ENCODE data around the gene LIN9. TPM values are rescaled to one million over a fixed set of nuclear protein-coding genes. Genes with fewer than 3 reads are reported as not detected.
"Not testable (repeated sequence)": the region's sequence is repeated elsewhere in the genome, so short reads cannot be mapped to it uniquely, and the experiment has no call there.

LIN9 gene
- total RNA-seq, 2 donors from 2014 or later = 6.6 to 10.9 TPM

- Mint-ChIP-seq H3K9me3 (no peaks in the 10 kb centered on the region), H3K4me3 (no peak overlapping the region), H3K36me3 (no peaks in the 10 kb centered on the region), H3K27me3 (no peaks in the 10 kb centered on the region), H3K4me1 (ENCODE audit: low read depth in 2 of 2) (no peaks in the 10 kb centered on the region), H3K27ac (no peak overlapping the region)
- no peak for DNase-seq (ENCODE audit: low spot score)
- ATAC-seq = no peak
These were observed 32.0 kb downstream of the LIN9 start for GRCh38 chr1:226276987-226277386.

- Mint-ChIP-seq H3K9me3 (no peaks in the 10 kb centered on the region), H3K27me3 (no peaks in the 10 kb centered on the region), H3K36me3 (no peaks in the 10 kb centered on the region), H3K27ac (no peak overlapping the region), H3K4me1 (ENCODE audit: low read depth in 2 of 2) (no peaks in the 10 kb centered on the region), H3K4me3 (no peak overlapping the region)
- DNase-seq (ENCODE audit: low spot score) = no peak
- ATAC-seq = no peak
These were observed 32.8 kb downstream of the LIN9 start for GRCh38 chr1:226276077-226276682.

GRCh38 chr1:226274138-226274537 is 34.8 kb downstream of the LIN9 start:
- no peaks in the 10 kb centered on the region for H3K9me3 Mint-ChIP-seq
- H3K36me3 Mint-ChIP-seq = no peaks in the 10 kb centered on the region
- H3K27me3 Mint-ChIP-seq = no peaks in the 10 kb centered on the region
- H3K4me3 Mint-ChIP-seq = no peak overlapping the region
- ATAC-seq (no peak), DNase-seq (ENCODE audit: low spot score) (no peak)
- no peak overlapping the region for H3K27ac Mint-ChIP-seq
- no peaks in the 10 kb centered on the region for H3K4me1 Mint-ChIP-seq (ENCODE audit: low read depth in 2 of 2)

GRCh38 chr1:226272233-226272902 is 36.6 kb downstream of the LIN9 start:
- H3K9me3 Mint-ChIP-seq; H3K36me3 Mint-ChIP-seq; H3K4me3 Mint-ChIP-seq; ATAC-seq; H3K27ac Mint-ChIP-seq; H3K4me1 Mint-ChIP-seq (ENCODE audit: low read depth in 2 of 2); H3K27me3 Mint-ChIP-seq; DNase-seq (ENCODE audit: low spot score): not testable (repeated sequence)

GRCh38 chr1:226268421-226269124 is 40.4 kb downstream of the LIN9 start:
- no peak for ATAC-seq
- Mint-ChIP-seq H3K4me3 (no peak overlapping the region), H3K9me3 (no peaks in the 10 kb centered on the region), H3K27ac (no peak overlapping the region), H3K4me1 (ENCODE audit: low read depth in 2 of 2) (no peaks in the 10 kb centered on the region), H3K27me3 (no peaks in the 10 kb centered on the region), H3K36me3 (no peaks in the 10 kb centered on the region)
- no peak for DNase-seq (ENCODE audit: low spot score)

GRCh38 chr1:226261818-226262217 is 47.1 kb downstream of the LIN9 start:
- H3K4me3 Mint-ChIP-seq = no peak overlapping the region
- no peaks in the 10 kb centered on the region for H3K4me1 Mint-ChIP-seq (ENCODE audit: low read depth in 2 of 2)
- ATAC-seq = no peak

GRCh38 chr1:226255380-226255779 is 53.6 kb downstream of the LIN9 start:
- DNase-seq (ENCODE audit: low spot score) (no peak), ATAC-seq (no peak)
- H3K9me3 Mint-ChIP-seq = no peaks in the 10 kb centered on the region
- H3K27ac Mint-ChIP-seq = no peak overlapping the region
- H3K4me1 Mint-ChIP-seq (ENCODE audit: low read depth in 2 of 2) = no peaks in the 10 kb centered on the region
- no peak overlapping the region for H3K4me3 Mint-ChIP-seq
- no peaks in the 10 kb centered on the region for H3K27me3 Mint-ChIP-seq
- H3K36me3 Mint-ChIP-seq = peaks cover 5% of the 10 kb centered on the region

More at GRCh38 chr1:226261818-226262217, 47.1 kb downstream of the LIN9 start:
- Mint-ChIP-seq H3K27me3 (no peaks in the 10 kb centered on the region), H3K9me3 (no peaks in the 10 kb centered on the region), H3K36me3 (peaks cover 19% of the 10 kb centered on the region), H3K27ac (no peak overlapping the region)
- DNase-seq (ENCODE audit: low spot score) = no peak

GRCh38 chr1:226253933-226254332 is 55.0 kb downstream of the LIN9 start:
- Mint-ChIP-seq H3K36me3 (no peaks in the 10 kb centered on the region), H3K4me3 (no peak overlapping the region)

GRCh38 chr1:226252841-226253240 is 56.1 kb downstream of the LIN9 start:
- not testable (repeated sequence) for H3K36me3 Mint-ChIP-seq; H3K27ac Mint-ChIP-seq; H3K27me3 Mint-ChIP-seq; ATAC-seq; H3K9me3 Mint-ChIP-seq; DNase-seq (ENCODE audit: low spot score); H3K4me1 Mint-ChIP-seq (ENCODE audit: low read depth in 2 of 2); H3K4me3 Mint-ChIP-seq

More at GRCh38 chr1:226253933-226254332, 55.0 kb downstream of the LIN9 start:
- ATAC-seq (no peak), DNase-seq (ENCODE audit: low spot score) (no peak)
- Mint-ChIP-seq H3K4me1 (ENCODE audit: low read depth in 2 of 2) (no peaks in the 10 kb centered on the region), H3K27ac (no peak overlapping the region), H3K9me3 (no peaks in the 10 kb centered on the region), H3K27me3 (no peaks in the 10 kb centered on the region)

- Mint-ChIP-seq H3K9me3 (no peaks in the 10 kb centered on the region), H3K27me3 (no peaks in the 10 kb centered on the region), H3K4me3 (no peak overlapping the region), H3K27ac (no peak overlapping the region), H3K36me3 (no peaks in the 10 kb centered on the region), H3K4me1 (ENCODE audit: low read depth in 2 of 2) (no peaks in the 10 kb centered on the region)
- ATAC-seq (no peak), DNase-seq (ENCODE audit: low spot score) (no peak)
These were observed 58.5 kb downstream of the LIN9 start for GRCh38 chr1:226250511-226250910.

GRCh38 chr1:226248796-226249195 is 60.2 kb downstream of the LIN9 start:
- DNase-seq (ENCODE audit: low spot score) = no peak
- Mint-ChIP-seq H3K27me3 (no peaks in the 10 kb centered on the region), H3K4me3 (no peak overlapping the region), H3K27ac (no peak overlapping the region), H3K9me3 (no peaks in the 10 kb centered on the region), H3K36me3 (no peaks in the 10 kb centered on the region), H3K4me1 (ENCODE audit: low read depth in 2 of 2) (no peaks in the 10 kb centered on the region)
- no peak for ATAC-seq

- H3K4me1 Mint-ChIP-seq (ENCODE audit: low read depth in 2 of 2) = no peaks in the 10 kb centered on the region
- no peaks in the 10 kb centered on the region for H3K9me3 Mint-ChIP-seq
- DNase-seq (ENCODE audit: low spot score) = no peak
- no peaks in the 10 kb centered on the region for H3K36me3 Mint-ChIP-seq
- no peak for ATAC-seq
- H3K27me3 Mint-ChIP-seq = no peaks in the 10 kb centered on the region
- H3K27ac Mint-ChIP-seq = no peak overlapping the region
- no peak overlapping the region for H3K4me3 Mint-ChIP-seq
These were observed 60.9 kb downstream of the LIN9 start for GRCh38 chr1:226248091-226248490.

- Mint-ChIP-seq H3K9me3 (no peaks in the 10 kb centered on the region), H3K4me1 (ENCODE audit: low read depth in 2 of 2) (no peaks in the 10 kb centered on the region), H3K4me3 (no peak overlapping the region), H3K27ac (no peak overlapping the region), H3K36me3 (peaks cover 4% of the 10 kb centered on the region), H3K27me3 (no peaks in the 10 kb centered on the region)
- DNase-seq (ENCODE audit: low spot score) (no peak), ATAC-seq (no peak)
These were observed 69.5 kb downstream of the LIN9 start for GRCh38 chr1:226239421-226239820.

- Mint-ChIP-seq H3K27me3 (no peaks in the 10 kb centered on the region), H3K9me3 (no peaks in the 10 kb centered on the region), H3K4me1 (ENCODE audit: low read depth in 2 of 2) (no peaks in the 10 kb centered on the region), H3K4me3 (no peak overlapping the region), H3K27ac (no peak overlapping the region), H3K36me3 (peaks cover 4% of the 10 kb centered on the region)
- no peak for ATAC-seq
- DNase-seq (ENCODE audit: low spot score) = no peak
These were observed 72.1 kb downstream of the LIN9 start for GRCh38 chr1:226236826-226237225.

Data from natural killer cell treated with Interleukin-12 subunit alpha and Interleukin-12 subunit beta and Interleukin-15 and Interleukin-18, amount 100 ng/mL, for 72 hours (primary cell).